Astrocyte (in vitro differentiated cells and primary cell): ENCODE results near the gene FAAP100. TPM values are rescaled to one million over a fixed set of nuclear protein-coding genes. Genes with fewer than 3 reads are reported as not detected.

ENCODE experiments used
- DNase-seq: peaks from one replicate; pipeline ENCODE4 v3.0.0-alpha.2; 2010; ENCODE audit warnings: low read depth
- FAIRE-seq: peaks from 2 replicates; lab custom pipeline; 2011; peaks lifted over from hg19 to GRCh38; lab: Jason Lieb, UNC
- H2AFZ ChIP-seq: 2 replicates; pipeline ENCODE4 v1.6.0; 2012; ENCODE audit warnings: low read depth, low read length, inconsistent platforms
- H3K27ac ChIP-seq: 2 replicates; pipeline ENCODE4 v1.5.1; 2011; ENCODE audit warnings: low read depth, low read length, inconsistent platforms
- H3K27me3 ChIP-seq: 2 replicates; pipeline ENCODE4 v1.6.0; 2011; ENCODE audit warnings: low read length, inconsistent platforms; ENCODE audit not compliant: insufficient read depth
- H3K36me3 ChIP-seq: 2 replicates; pipeline ENCODE4 v1.5.1; 2011; ENCODE audit warnings: low read length, inconsistent platforms; ENCODE audit not compliant: insufficient read depth
- H3K4me1 ChIP-seq: 2 replicates; pipeline ENCODE4 v1.5.1; 2011; ENCODE audit warnings: low read length, inconsistent platforms; ENCODE audit not compliant: insufficient read depth
- H3K4me2 ChIP-seq: 2 replicates; pipeline ENCODE4 v1.6.0; 2012; ENCODE audit warnings: low read length, inconsistent platforms
- H3K4me3 ChIP-seq: 2 replicates; pipeline ENCODE4 v1.5.1; 2011; ENCODE audit warnings: low read depth, mild to moderate bottlenecking, low read length, inconsistent platforms; ENCODE audit not compliant: insufficient read depth
- H3K79me2 ChIP-seq: 2 replicates; pipeline ENCODE4 v1.6.0; 2012; ENCODE audit warnings: mild to moderate bottlenecking, low read length, inconsistent platforms; ENCODE audit not compliant: insufficient read depth
- H3K9ac ChIP-seq: 2 replicates; pipeline ENCODE4 v1.6.0; 2012; ENCODE audit warnings: mild to moderate bottlenecking, low read length, inconsistent platforms
- H3K9me3 ChIP-seq: 2 replicates; pipeline ENCODE4 v1.5.1; 2012; ENCODE audit warnings: low read depth, mild to moderate bottlenecking, low read length, inconsistent platforms; ENCODE audit not compliant: insufficient read depth
- H4K20me1 ChIP-seq: 2 replicates; pipeline ENCODE4 v1.6.0; 2012; ENCODE audit warnings: low read length, inconsistent platforms; ENCODE audit not compliant: insufficient read depth
- H3K27ac Mint-ChIP-seq: one replicate; pipeline ENCODE4 v1.8.0; 2021; ENCODE audit warnings: mild to moderate bottlenecking, mixed read lengths; ENCODE audit not compliant: unreplicated experiment
- H3K27me3 Mint-ChIP-seq: one replicate; pipeline ENCODE4 v1.8.0; 2021; ENCODE audit warnings: low read depth, mixed read lengths; ENCODE audit not compliant: unreplicated experiment
- H3K36me3 Mint-ChIP-seq: one replicate; pipeline ENCODE4 v1.8.0; 2021; ENCODE audit warnings: low read depth, mixed read lengths; ENCODE audit not compliant: unreplicated experiment
- H3K4me1 Mint-ChIP-seq: one replicate; pipeline ENCODE4 v1.8.0; 2021; ENCODE audit warnings: low read depth, mixed read lengths; ENCODE audit not compliant: unreplicated experiment
- H3K4me3 Mint-ChIP-seq: one replicate; pipeline ENCODE4 v1.8.0; 2021; ENCODE audit warnings: mild to moderate bottlenecking, moderate library complexity, mixed read lengths; ENCODE audit not compliant: unreplicated experiment
- H3K9me3 Mint-ChIP-seq: one replicate; pipeline ENCODE4 v1.8.0; 2021; ENCODE audit warnings: mild to moderate bottlenecking, mixed read lengths; ENCODE audit not compliant: unreplicated experiment
- CTCF ChIP-seq: IDR thresholded peaks from 2 replicates; pipeline ENCODE4 v1.5.1; 2011; ENCODE audit warnings: low read depth, mild to moderate bottlenecking, inconsistent platforms, low read length, moderate library complexity; ENCODE audit not compliant: insufficient read depth
- EZH2 ChIP-seq: IDR thresholded peaks from 2 replicates; pipeline ENCODE4 v1.6.1; 2012; ENCODE audit warnings: mild to moderate bottlenecking, low read length, inconsistent platforms; ENCODE audit not compliant: insufficient read depth
- total RNA-seq: library from RNA; stranded (reverse); gene quantifications from 2 replicates; pipeline ENCODE4 v1.2.1, GENCODE V29; 2021

The FAAP100 gene
- total RNA-seq, 1 donor from 2014 or later = 38.9 TPM

DNA sequence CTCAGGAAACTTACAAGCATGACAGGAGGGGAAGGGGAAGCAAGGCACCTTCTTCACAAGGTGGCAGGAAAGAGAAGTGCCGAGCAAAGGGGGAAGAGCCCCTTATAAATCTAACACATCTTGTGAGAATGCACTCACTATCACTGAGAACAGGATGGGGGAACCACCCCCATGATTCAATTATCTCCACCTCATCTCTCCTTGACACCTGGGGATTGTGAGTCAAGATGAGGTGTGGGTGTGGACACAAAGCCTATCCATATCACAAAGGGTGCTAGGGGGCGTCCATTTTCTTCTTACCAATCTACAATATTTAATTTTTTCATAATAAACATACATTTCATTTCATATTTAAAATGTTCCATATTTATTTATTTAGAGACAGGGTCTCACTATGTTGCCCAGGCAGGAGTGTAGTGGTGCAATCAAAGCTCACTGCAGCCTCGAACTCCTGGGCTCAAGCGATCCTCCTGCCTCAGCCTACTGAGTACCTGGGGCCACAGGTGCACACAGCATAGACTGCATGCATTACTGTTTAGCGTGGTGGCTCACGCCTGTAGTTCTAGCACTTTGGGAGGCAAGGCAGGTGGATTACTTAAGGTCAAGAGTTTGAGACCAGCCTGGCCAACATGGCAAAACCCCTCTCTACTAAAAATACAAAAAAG, 26.5 kb upstream of the FAAP100 start:
- Histone ChIP-seq H3K4me3 (no peak overlapping the region), H3K27ac (peak overlapping the region; percentile 85), H3K4me2 (no peak overlapping the region), H3K36me3 (peaks cover 10% of the 10 kb centered on the region), H2AFZ (no peak overlapping the region), H3K9ac (no peak overlapping the region), H3K4me1 (peaks cover 68% of the 10 kb centered on the region), H3K79me2 (peaks cover 59% of the 10 kb centered on the region), H3K9me3 (no peaks in the 10 kb centered on the region), H4K20me1 (peaks cover 22% of the 10 kb centered on the region), H3K27me3 (no peaks in the 10 kb centered on the region)
- Mint-ChIP-seq H3K4me1 (peaks cover 65% of the 10 kb centered on the region), H3K4me3 (peak overlapping the region; percentile 57), H3K36me3 (peaks cover 49% of the 10 kb centered on the region), H3K27me3 (no peaks in the 10 kb centered on the region), H3K9me3 (peaks cover 2% of the 10 kb centered on the region), H3K27ac (peak overlapping the region; percentile 97)
- no peak for TF ChIP-seq CTCF
- DNase-seq (no peak), FAIRE-seq (no peak)

GRCh38 chr17:81578038-81578441, 25.9 kb upstream of the FAAP100 start:
- H3K36me3 ChIP-seq = peaks cover 10% of the 10 kb centered on the region
- no peaks in the 10 kb centered on the region for H3K27me3 Mint-ChIP-seq
- TF ChIP-seq CTCF = no peak
- TF ChIP-seq EZH2 = no peak
- H4K20me1 ChIP-seq = peaks cover 18% of the 10 kb centered on the region
- H3K9ac ChIP-seq = peak overlapping the region; percentile 51
- H3K4me3 Mint-ChIP-seq = peak overlapping the region; percentile 77
- FAIRE-seq (no peak), DNase-seq (peak; percentile 67)
- H3K27ac ChIP-seq = peak overlapping the region; percentile 85
- peaks cover 61% of the 10 kb centered on the region for H3K79me2 ChIP-seq
- H3K9me3 Mint-ChIP-seq = peaks cover 2% of the 10 kb centered on the region
- H3K27ac Mint-ChIP-seq = peak overlapping the region; percentile 97
- H3K4me1 Mint-ChIP-seq = peaks cover 64% of the 10 kb centered on the region
- no peak overlapping the region for H3K4me3 ChIP-seq
- no peaks in the 10 kb centered on the region for H3K9me3 ChIP-seq
- H3K27me3 ChIP-seq = no peaks in the 10 kb centered on the region
- peak overlapping the region; percentile 75 for H3K4me2 ChIP-seq
- peaks cover 68% of the 10 kb centered on the region for H3K4me1 ChIP-seq
- peaks cover 46% of the 10 kb centered on the region for H3K36me3 Mint-ChIP-seq
- H2AFZ ChIP-seq = no peak overlapping the region

GRCh38 chr17:81577278-81578000, 25.3 kb upstream of the FAAP100 start:
- Histone ChIP-seq H3K4me2 (peak overlapping the region; percentile 75), H3K9me3 (no peaks in the 10 kb centered on the region), H3K79me2 (peaks cover 61% of the 10 kb centered on the region), H3K27ac (peak overlapping the region; percentile 85), H3K36me3 (peaks cover 10% of the 10 kb centered on the region), H3K27me3 (no peaks in the 10 kb centered on the region), H2AFZ (no peak overlapping the region), H3K9ac (peak overlapping the region; percentile 51), H3K4me3 (peak overlapping the region; percentile 25), H4K20me1 (peaks cover 18% of the 10 kb centered on the region), H3K4me1 (peaks cover 62% of the 10 kb centered on the region)
- H3K27ac Mint-ChIP-seq = peak overlapping the region; percentile 97
- peaks cover 47% of the 10 kb centered on the region for H3K36me3 Mint-ChIP-seq
- DNase-seq = no peak
- FAIRE-seq = no peak
- peaks cover 62% of the 10 kb centered on the region for H3K4me1 Mint-ChIP-seq
- no peaks in the 10 kb centered on the region for H3K27me3 Mint-ChIP-seq
- H3K4me3 Mint-ChIP-seq = peak overlapping the region; percentile 77
- no peak for TF ChIP-seq CTCF
- TF ChIP-seq EZH2 = no peak
- H3K9me3 Mint-ChIP-seq = peaks cover 2% of the 10 kb centered on the region
